Posterior vena cava (tissue), 2 donors: ENCODE measurements around the gene APLP1. TPM values are rescaled to one million over a fixed set of nuclear protein-coding genes. Genes with fewer than 3 reads are reported as not detected.

Experiments used
- DNase-seq: peaks from one replicate; pipeline ENCODE4 v3.0.0-alpha.2; 2020; ENCODE audit warnings: low spot score
- intact Hi-C, 2 donors: fragments of 100-400 bp; cut with DNase I; formaldehyde crosslinking; loops; one replicate each; pipeline versions ENCODE4 v1.14.1 to v1.14.2; 2022 to 2023
- total RNA-seq, 2 donors: library from RNA; stranded (reverse); fragmentation: NEBNext Ultra II Directional; extraction: Animal tissue kit (Norgen Biotek cat#: 25700); gene quantifications; one replicate each; pipeline ENCODE4 v1.2.1, GENCODE V29; 2021
- donor health status: DM: yes; HTN: yes; CAD: no.
- donor health status: DM: yes; HTN: yes; CAD: no.

APLP1 gene
- total RNA-seq, 2 donors from 2014 or later, result 3.9 to 7.3 TPM

DNA sequence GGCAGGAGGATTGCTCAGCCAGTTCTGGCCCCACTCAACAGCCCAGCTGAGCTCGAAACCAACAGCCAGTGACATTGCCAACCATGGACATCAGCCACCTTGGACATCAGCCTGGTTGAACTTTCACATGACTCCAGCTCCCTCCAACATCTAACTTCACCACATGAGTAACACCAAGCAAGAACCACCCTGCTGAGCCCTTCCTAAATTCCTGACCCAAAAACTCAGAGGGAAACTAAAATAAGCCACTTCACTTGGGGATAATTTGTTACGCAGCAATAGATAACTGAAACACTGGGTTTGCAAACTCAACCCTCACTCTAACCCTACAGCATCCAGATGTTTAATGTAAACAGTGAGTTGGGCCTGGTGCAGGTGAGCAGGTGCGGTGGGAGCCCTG is 57.1 kb downstream of the APLP1 start:
- intact Hi-C loops, result no loop called here
- no peak for DNase-seq

DNA sequence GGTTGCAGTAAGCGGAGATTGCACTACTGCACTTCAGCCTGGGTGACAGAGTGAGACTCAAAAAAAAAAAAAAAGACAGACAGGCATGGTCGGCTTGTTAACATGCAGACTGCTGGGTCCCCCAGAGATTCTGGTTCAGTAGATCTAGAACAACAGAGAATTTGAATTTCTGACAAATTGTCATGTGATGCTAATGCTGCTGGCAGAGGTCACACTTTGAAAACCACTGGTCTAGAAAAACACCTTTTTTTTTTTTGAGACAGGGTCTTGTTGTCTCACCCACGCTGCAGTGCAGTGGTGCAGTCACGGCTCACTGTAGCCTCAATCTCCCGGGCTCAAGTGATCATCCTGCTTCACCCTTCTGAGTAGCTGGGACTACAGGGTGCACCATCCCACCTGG is 60.1 kb downstream of the APLP1 start:
- intact Hi-C loops, result no loop called here
- DNase-seq, result no peak

Other genes starting within 250 kb of the APLP1 start
- 10 to 100 TPM; 61.1 to 61.3 TPM for gene RBM42, start 239.5 kb upstream of the APLP1 start, total RNA-seq
- gene ETV2, start 226.8 kb upstream of the APLP1 start, total RNA-seq, result under 1 TPM; 0.74 to 0.81 TPM
- 100 to 1,000 TPM; 228 to 290 TPM for gene COX6B1, start 220.3 kb upstream of the APLP1 start, total RNA-seq
- gene UPK1A, start 202.1 kb upstream of the APLP1 start, total RNA-seq, result under 1 TPM in 1 of 2 donors, not detected in 1; 0.19 TPM
- not detected for gene ZBTB32, start 164.0 kb upstream of the APLP1 start, total RNA-seq
- 10 to 100 TPM; 23.1 to 23.5 TPM for gene KMT2B, start 150.6 kb upstream of the APLP1 start, total RNA-seq
- 1 to 10 TPM; 4.3 to 9.3 TPM for gene IGFLR1, start 126.1 kb upstream of the APLP1 start, total RNA-seq
- gene U2AF1L4, start 123.2 kb upstream of the APLP1 start, total RNA-seq, result 10 to 100 TPM; 13.8 to 18.7 TPM
- gene PSENEN, start 122.9 kb upstream of the APLP1 start, total RNA-seq, result 10 to 100 TPM; 33.6 to 37.3 TPM
- gene LIN37, start 120.0 kb upstream of the APLP1 start, total RNA-seq, result 1 to 10 TPM; 8.3 to 9.4 TPM
- 100 to 1,000 TPM; 290 to 412 TPM for gene HSPB6, start 111.5 kb upstream of the APLP1 start, total RNA-seq
- gene PROSER3, start 110.4 kb upstream of the APLP1 start, total RNA-seq, result 10 to 100 TPM; 18.4 to 19.3 TPM
- gene ARHGAP33, start 93.0 kb upstream of the APLP1 start, total RNA-seq, result 1 to 10 TPM; 6.2 to 9.6 TPM
- not detected for gene PRODH2, start 55.7 kb upstream of the APLP1 start, total RNA-seq
- gene NPHS1, start 16.1 kb upstream of the APLP1 start, total RNA-seq, result not detected
- gene KIRREL2, start 11.7 kb upstream of the APLP1 start, total RNA-seq, result not detected
- gene NFKBID, start 32.0 kb downstream of the APLP1 start, total RNA-seq, result 10 to 100 TPM in 1 of 2 donors, 1 to 10 TPM in 1; 7.9 to 10.3 TPM
- gene HCST, start 34.0 kb downstream of the APLP1 start, total RNA-seq, result 10 to 100 TPM; 12.4 to 13.4 TPM
- 10 to 100 TPM; 58.8 to 96.5 TPM for gene TYROBP, start 39.7 kb downstream of the APLP1 start, total RNA-seq
- gene LRFN3, start 67.8 kb downstream of the APLP1 start, total RNA-seq, result 10 to 100 TPM; 13.3 to 14.2 TPM
- gene SDHAF1, start 126.6 kb downstream of the APLP1 start, total RNA-seq, result 10 to 100 TPM; 11.2 to 13.3 TPM
- gene SYNE4, start 140.2 kb downstream of the APLP1 start, total RNA-seq, result under 1 TPM; 0.24 to 0.93 TPM
- gene ALKBH6, start 145.6 kb downstream of the APLP1 start, total RNA-seq, result 10 to 100 TPM; 10.8 to 14.4 TPM
- gene CLIP3, start 164.3 kb downstream of the APLP1 start, total RNA-seq, result 10 to 100 TPM; 30.4 to 32.0 TPM
- gene THAP8, start 185.7 kb downstream of the APLP1 start, total RNA-seq, result 1 to 10 TPM; 2.9 to 3.7 TPM
- under 1 TPM; 0.37 to 0.71 TPM for gene WDR62, start 186.3 kb downstream of the APLP1 start, total RNA-seq
- gene OVOL3, start 242.6 kb downstream of the APLP1 start, total RNA-seq, result not detected
- 10 to 100 TPM; 43.9 to 47.6 TPM for gene POLR2I, start 246.3 kb downstream of the APLP1 start, total RNA-seq
- 100 to 1,000 TPM; 133 to 141 TPM for gene TBCB, start 246.9 kb downstream of the APLP1 start, total RNA-seq